Measurements from ENCODE around the gene MYLK.
"Not testable (repeated sequence)": the region's sequence is repeated elsewhere in the genome, so short reads cannot be mapped to it uniquely, and the experiment has no call there.

Gene MYLK

DNA sequence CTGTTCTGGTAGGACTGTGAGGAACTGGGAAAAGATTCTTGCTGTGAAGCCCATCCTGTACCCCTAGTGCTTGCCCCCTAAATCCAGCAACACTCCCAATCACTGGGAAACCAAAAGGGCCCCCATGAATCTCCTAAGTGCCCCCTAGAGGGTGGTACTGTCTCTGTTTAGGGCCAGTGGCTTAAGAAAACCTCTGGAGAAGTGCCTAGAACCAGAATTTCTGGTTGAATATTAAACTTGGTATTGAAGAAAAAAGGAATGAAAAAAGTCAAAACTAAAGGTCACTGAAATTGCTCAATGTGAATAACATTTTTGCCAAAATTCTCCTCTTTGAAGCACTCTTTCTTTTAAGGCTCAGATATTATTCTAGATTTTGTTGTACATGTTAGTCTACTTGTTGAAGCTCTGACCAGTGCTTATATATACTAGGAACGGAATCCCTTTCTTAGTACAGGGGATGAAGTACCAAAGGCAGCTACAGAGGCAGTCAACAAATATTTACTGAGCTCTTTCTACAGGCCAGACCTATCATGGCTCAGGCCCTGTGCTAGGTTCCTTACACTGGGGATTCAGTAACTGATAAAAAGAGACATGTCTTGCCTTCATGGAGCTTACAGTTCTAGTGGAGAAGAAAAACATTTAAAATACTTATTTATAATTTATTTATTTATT is 138.8 kb downstream of the MYLK start:
- TF ChIP-seq, protein P1, sequence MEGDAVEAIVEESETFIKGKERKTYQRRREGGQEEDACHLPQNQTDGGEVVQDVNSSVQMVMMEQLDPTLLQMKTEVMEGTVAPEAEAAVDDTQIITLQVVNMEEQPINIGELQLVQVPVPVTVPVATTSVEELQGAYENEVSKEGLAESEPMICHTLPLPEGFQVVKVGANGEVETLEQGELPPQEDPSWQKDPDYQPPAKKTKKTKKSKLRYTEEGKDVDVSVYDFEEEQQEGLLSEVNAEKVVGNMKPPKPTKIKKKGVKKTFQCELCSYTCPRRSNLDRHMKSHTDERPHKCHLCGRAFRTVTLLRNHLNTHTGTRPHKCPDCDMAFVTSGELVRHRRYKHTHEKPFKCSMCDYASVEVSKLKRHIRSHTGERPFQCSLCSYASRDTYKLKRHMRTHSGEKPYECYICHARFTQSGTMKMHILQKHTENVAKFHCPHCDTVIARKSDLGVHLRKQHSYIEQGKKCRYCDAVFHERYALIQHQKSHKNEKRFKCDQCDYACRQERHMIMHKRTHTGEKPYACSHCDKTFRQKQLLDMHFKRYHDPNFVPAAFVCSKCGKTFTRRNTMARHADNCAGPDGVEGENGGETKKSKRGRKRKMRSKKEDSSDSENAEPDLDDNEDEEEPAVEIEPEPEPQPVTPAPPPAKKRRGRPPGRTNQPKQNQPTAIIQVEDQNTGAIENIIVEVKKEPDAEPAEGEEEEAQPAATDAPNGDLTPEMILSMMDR (IDR thresholded peaks at IDR 0.05; ENCODE audit: insufficient read depth, missing control alignments), result no peak
- DNase-seq (ENCODE audit: insufficient read length, low spot score), result no peak
- FAIRE-seq, result no peak

DNA sequence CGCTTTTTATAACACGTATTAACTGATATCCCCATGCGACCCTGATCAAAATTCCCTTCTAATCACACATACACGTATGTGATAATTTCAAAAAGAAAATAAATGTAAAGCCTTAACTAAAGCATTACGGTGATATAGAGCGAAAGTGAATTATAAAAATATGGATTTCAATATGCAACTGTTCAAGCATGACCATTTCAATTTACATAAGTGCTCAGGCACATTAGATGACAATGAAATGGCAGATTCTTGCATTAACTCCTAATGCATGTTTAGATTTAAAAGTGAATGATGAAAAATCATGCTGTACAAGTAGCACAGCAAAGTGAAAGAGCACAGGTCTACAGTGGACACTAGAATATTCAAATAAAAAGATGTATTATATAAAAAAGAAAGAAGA is 140.1 kb downstream of the MYLK start:
- TF ChIP-seq, protein P1 (IDR thresholded peaks at IDR 0.05; ENCODE audit: insufficient read depth, missing control alignments), result no peak
- DNase-seq (ENCODE audit: insufficient read length, low spot score), result no peak
- no peak for FAIRE-seq

DNA sequence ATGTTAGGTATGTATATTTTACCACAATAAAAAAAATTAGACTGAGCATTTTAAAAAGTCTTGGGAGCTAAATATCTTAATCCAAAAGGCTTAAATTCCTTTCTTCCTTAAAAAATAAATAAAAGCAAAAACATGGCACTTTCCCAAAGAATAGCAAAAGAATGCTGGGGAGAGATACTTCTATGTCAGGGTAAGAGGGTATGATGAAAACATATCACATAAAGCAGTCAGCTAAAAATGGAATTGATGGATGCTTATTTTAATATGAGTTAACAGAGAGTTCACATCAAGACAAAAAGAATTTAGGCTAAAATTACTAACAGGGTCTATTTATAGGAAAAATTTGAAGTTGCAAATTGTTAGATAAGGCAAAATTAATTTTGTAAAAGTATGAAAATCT is 141.0 kb downstream of the MYLK start:
- TF ChIP-seq, protein P1 (IDR thresholded peaks at IDR 0.05; ENCODE audit: insufficient read depth, missing control alignments), result no peak
- no peak for FAIRE-seq
- DNase-seq (ENCODE audit: insufficient read length, low spot score), result no peak

DNA sequence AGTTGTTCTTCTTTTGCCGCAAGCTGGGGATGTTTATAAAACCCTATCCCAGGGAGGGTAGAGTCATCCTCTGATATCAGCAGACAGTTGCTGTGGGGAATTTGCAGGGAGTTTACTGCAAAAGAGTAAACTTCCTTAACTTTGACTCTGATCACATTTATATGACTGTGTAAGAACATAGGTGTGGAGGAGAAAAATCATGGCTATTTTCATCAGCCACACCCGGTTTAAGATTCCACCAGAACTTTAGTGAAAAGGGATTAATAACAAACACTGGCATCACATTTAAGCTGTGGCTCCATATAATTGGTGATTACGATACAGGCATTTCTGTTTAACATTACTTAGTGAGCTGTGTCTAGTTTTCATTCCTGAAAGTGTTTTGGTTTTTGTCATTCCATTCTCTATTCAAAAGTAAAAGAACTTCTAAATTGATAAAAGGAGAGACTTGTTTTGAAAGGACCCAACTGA is 143.1 kb downstream of the MYLK start:
- no peak for DNase-seq (ENCODE audit: insufficient read length, low spot score)
- TF ChIP-seq, protein P1 (IDR thresholded peaks at IDR 0.05; ENCODE audit: insufficient read depth, missing control alignments), result no peak
- no peak for FAIRE-seq

DNA sequence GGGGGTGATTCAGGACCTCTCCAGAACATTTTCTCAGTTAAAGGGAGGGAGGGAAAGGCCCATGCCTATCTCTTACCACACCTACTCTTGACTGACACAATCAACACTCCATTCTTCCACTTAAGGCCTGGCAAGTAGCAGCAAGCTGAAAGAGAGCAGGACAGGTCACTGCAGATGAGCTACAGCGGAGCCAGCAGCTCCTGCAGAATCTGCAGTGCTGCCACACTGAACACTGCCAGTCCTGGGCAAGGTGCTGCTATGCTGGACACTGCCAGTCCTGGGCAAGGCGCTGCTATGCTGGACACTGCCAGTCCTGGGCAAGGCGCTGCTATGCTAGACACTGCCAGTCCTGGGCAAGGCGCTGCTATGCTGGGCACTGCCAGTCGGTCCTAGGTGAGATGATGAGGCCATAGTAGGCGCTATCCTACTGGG is 143.7 kb downstream of the MYLK start:
- FAIRE-seq, result no peak
- DNase-seq (ENCODE audit: insufficient read length, low spot score), result no peak
- TF ChIP-seq, protein P1 (IDR thresholded peaks at IDR 0.05; ENCODE audit: insufficient read depth, missing control alignments), result no peak

DNA sequence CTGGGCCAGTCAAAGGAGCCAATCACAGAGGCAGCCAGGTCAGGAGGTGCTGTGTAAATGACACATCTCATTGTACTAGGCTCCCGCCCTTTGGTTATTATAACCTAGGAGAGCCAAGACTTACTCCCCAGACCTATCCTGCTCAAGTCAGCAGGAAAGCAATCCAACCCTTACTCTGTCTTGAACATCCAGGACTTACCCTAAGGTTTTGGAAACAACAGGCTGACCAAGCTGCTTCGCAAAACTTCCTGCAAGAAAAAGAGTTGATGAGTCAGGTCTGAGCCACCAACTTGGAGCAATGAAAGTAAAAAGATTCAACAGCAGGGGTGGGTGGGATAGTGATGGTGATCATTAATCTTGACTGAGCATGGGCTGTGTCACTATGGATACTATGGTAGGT is 144.4 kb downstream of the MYLK start:
- no peak for FAIRE-seq
- no peak for DNase-seq (ENCODE audit: insufficient read length, low spot score)

DNA sequence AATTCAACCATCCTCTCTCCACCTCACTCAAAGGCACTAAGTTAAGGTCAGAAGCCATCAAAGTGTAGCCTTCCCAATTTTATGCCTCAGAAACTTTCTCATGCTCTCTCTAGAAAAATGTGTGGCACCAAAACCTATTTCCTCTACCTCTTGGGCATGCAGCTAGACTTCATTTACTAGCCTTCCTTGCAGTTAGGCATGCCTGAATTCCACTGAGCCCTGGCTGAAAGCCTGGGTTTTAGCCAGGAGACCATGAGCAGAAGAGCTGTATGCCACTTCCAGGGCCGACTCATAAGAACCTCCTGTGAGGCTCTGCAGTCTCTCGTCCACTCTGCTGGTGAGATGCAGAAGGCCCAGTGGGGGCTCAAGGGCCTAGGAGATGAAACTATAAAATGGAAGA is 145.0 kb downstream of the MYLK start:
- TF ChIP-seq, protein P1 (IDR thresholded peaks at IDR 0.05; ENCODE audit: insufficient read depth, missing control alignments), result no peak
- no peak for FAIRE-seq
- no peak for DNase-seq (ENCODE audit: insufficient read length, low spot score)

More for the DNA sequence above, 144.4 kb downstream of the MYLK start:
- TF ChIP-seq, protein P1 (IDR thresholded peaks at IDR 0.05; ENCODE audit: insufficient read depth, missing control alignments), result no peak

DNA sequence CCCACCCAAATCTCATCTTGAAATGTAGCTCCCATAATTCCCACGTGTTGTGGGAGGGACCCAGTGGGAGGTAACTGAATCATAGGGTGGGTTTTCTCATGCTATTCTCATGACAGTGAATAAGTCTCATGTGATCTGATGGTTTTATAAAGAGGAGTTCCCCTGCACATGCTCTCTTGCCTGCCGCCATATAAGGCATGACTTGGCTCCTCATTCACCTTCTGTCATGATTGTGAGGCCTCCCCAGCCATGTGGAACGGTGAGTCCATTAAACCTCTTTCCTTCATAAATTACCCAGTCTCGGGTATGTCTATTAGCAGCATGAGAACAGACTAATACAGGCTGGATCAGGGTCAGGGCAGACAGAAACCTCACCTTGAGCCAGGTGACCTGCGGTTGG is 145.6 kb downstream of the MYLK start:
- DNase-seq (ENCODE audit: insufficient read length, low spot score); FAIRE-seq: not testable (repeated sequence)

All from D721Med (cell line).